GM23248 (cell line): Measurements from ENCODE around the gene DELE1.

Experiments used
- EZH2 ChIP-seq: fragments of 200-600 bp; sonication (generic); IDR thresholded peaks from 2 replicates; pipeline ENCODE4 v1.6.1; 2018; ENCODE audit warnings: antibody characterized with exemption, mild to moderate bottlenecking; ENCODE audit not compliant: insufficient read depth, poor library complexity, severe bottlenecking
- EZH2phosphoT487 ChIP-seq: fragments of 200-600 bp; sonication (generic); IDR thresholded peaks from 2 replicates; pipeline ENCODE4 v1.6.1; 2018; ENCODE audit warnings: antibody characterized with exemption, moderate library complexity, mild to moderate bottlenecking, low read depth; ENCODE audit not compliant: insufficient read depth

- TF ChIP-seq EZH2 (no peak), EZH2phosphoT487 (no peak)
Observed at GRCh38 chr5:141908796-141909195, 14.9 kb upstream of the DELE1 start.
